IMR-90 (cell line): ENCODE results near the gene TUB. TPM values are rescaled to one million over a fixed set of nuclear protein-coding genes. Genes with fewer than 3 reads are reported as not detected.

Experiments used
- ATAC-seq: fragments of 200-7000 bp; cut with Tn5 transposase; 2 replicates; pipeline ENCODE4 v1.9.1; 2020; ENCODE audit warnings: low read depth, mild to moderate bottlenecking, moderate library complexity
- BruUV-seq: library from RNA; stranded (reverse); fragments of 400-500 nt; replicated peaks from 2 replicates; lab custom pipeline; 2021; lab: Mats Ljungman, UMichigan
- CTCF ChIA-PET: fragments of 300-600 bp; formaldehyde crosslinking; extraction: SDS; loops from one replicate; lab custom pipeline; 2021; ENCODE audit warnings: antibody characterized with exemption; lab: Yijun Ruan, JAX
- POLR2A ChIA-PET: fragments of 300-600 bp; sonication (Branson Sonifier 250); formaldehyde crosslinking; loops from one replicate; lab custom pipeline; 2022; ENCODE audit warnings: antibody characterized with exemption; ENCODE audit not compliant: unreplicated experiment; lab: Charles Lee
- DNase-seq: peaks from one replicate; pipeline ENCODE4 v3.0.0; 2013
- H2AFZ ChIP-seq: replicated peaks from 2 replicates; pipeline ENCODE3; 2013; ENCODE audit warnings: low read length, mild to moderate bottlenecking; ENCODE audit not compliant: poor library complexity
- H2AK5ac ChIP-seq: 2 replicates; pipeline ENCODE4 v1.6.1; 2013; ENCODE audit warnings: low read depth, low read length, inconsistent platforms
- H2AK9ac ChIP-seq: replicated peaks from 2 replicates; pipeline ENCODE3; 2013; ENCODE audit warnings: mild to moderate bottlenecking, low read depth, low read length, moderate library complexity; ENCODE audit not compliant: poor library complexity
- H2BK120ac ChIP-seq: 2 replicates; pipeline ENCODE4 v1.6.1; 2013; ENCODE audit warnings: low read depth, low read length, inconsistent platforms
- H2BK15ac ChIP-seq: 3 replicates; pipeline ENCODE4 v1.6.1; 2013; ENCODE audit warnings: low read depth, low read length, inconsistent platforms
- H2BK20ac ChIP-seq: 2 replicates; pipeline ENCODE4 v1.6.1; 2013; ENCODE audit warnings: low read depth, mild to moderate bottlenecking, inconsistent platforms, low read length, moderate library complexity
- H2BK5ac ChIP-seq: 2 replicates; pipeline ENCODE4 v1.6.1; 2013; ENCODE audit warnings: mild to moderate bottlenecking, low read depth, low read length, inconsistent platforms; ENCODE audit not compliant: poor library complexity, severe bottlenecking
- H3K14ac ChIP-seq: replicated peaks from 2 replicates; pipeline ENCODE4 v1.6.1; 2013; ENCODE audit warnings: low read depth, low read length, inconsistent platforms
- H3K18ac ChIP-seq: 2 replicates; pipeline ENCODE4 v1.6.1; 2013; ENCODE audit warnings: low read depth, low read length, control low read depth
- H3K23ac ChIP-seq: 2 replicates; pipeline ENCODE4 v1.6.1; 2013; ENCODE audit warnings: low read depth, low read length, inconsistent platforms
- H3K27ac ChIP-seq: 2 replicates; pipeline ENCODE4 v1.5.1; 2013; ENCODE audit warnings: mild to moderate bottlenecking, control low read depth, low read length; ENCODE audit not compliant: insufficient read depth
- H3K27me3 ChIP-seq: 2 replicates; pipeline ENCODE4 v1.6.1; 2013; ENCODE audit warnings: low read length; ENCODE audit not compliant: control insufficient read depth, insufficient read depth
- H3K36me3 ChIP-seq: 2 replicates; pipeline ENCODE4 v1.6.1; 2013; ENCODE audit warnings: low read length, mixed read lengths; ENCODE audit not compliant: control insufficient read depth, insufficient read depth
- H3K4ac ChIP-seq: 2 replicates; pipeline ENCODE4 v1.6.1; 2013; ENCODE audit warnings: low read depth, low read length, inconsistent platforms
- H3K4me1 ChIP-seq: 2 replicates; pipeline ENCODE4 v1.6.1; 2013; ENCODE audit warnings: low read length, mixed read lengths; ENCODE audit not compliant: control insufficient read depth, insufficient read depth
- H3K4me2 ChIP-seq: 2 replicates; pipeline ENCODE4 v1.6.1; 2013; ENCODE audit warnings: low read depth, mild to moderate bottlenecking, control low read depth, low read length, moderate library complexity
- H3K4me3 ChIP-seq: 2 replicates; pipeline ENCODE4 v1.5.1; 2013; ENCODE audit warnings: low read depth, mild to moderate bottlenecking, control low read depth, low read length, moderate library complexity; ENCODE audit not compliant: insufficient read depth
- H3K56ac ChIP-seq: 2 replicates; pipeline ENCODE4 v1.6.1; 2013; ENCODE audit warnings: low read length, inconsistent platforms; ENCODE audit not compliant: insufficient read depth; ENCODE audit errors: extremely low read depth
- H3K79me1 ChIP-seq, 2 experiments: 2 replicates each; pipeline ENCODE4 v1.6.1; 2013; ENCODE audit warnings: low read length in 2 of 2, inconsistent platforms in 1 of 2, low read depth in 1 of 2
- H3K9ac ChIP-seq: 2 replicates; pipeline ENCODE4 v1.6.1; 2013; ENCODE audit warnings: low read depth, low read length, control low read depth
- H3K9me1 ChIP-seq: 2 replicates; pipeline ENCODE4 v1.6.1; 2013; ENCODE audit warnings: low read length, inconsistent platforms; ENCODE audit not compliant: insufficient read depth
- H3K9me3 ChIP-seq: 2 replicates; pipeline ENCODE4 v1.6.1; 2013; ENCODE audit warnings: low read length; ENCODE audit not compliant: control insufficient read depth, insufficient read depth
- H4K20me1 ChIP-seq: 2 replicates; pipeline ENCODE4 v1.6.1; 2013; ENCODE audit warnings: low read length, inconsistent platforms; ENCODE audit not compliant: insufficient read depth
- H4K5ac ChIP-seq: 2 replicates; pipeline ENCODE4 v1.6.1; 2013; ENCODE audit warnings: mild to moderate bottlenecking, low read depth, low read length, control low read depth
- H4K8ac ChIP-seq, 2 experiments: 2 replicates each; pipeline ENCODE4 v1.6.1; 2013; ENCODE audit warnings: low read depth in 2 of 2, low read length in 2 of 2, control low read depth in 1 of 2, inconsistent platforms in 1 of 2
- H4K91ac ChIP-seq: 2 replicates; pipeline ENCODE4 v1.6.1; 2013; ENCODE audit warnings: low read depth, low read length, inconsistent platforms; ENCODE audit not compliant: insufficient read depth
- BHLHE40 ChIP-seq: fragments of 150-350 bp; IDR thresholded peaks from 2 replicates; pipeline ENCODE4 v1.6.1; 2016; ENCODE audit warnings: mild to moderate bottlenecking, low read depth, low read length
- CHD1 ChIP-seq: IDR thresholded peaks from 2 replicates; pipeline ENCODE4 v1.6.1; 2012; ENCODE audit warnings: low read depth, low read length, improper control_type of control experiment
- FOS ChIP-seq: fragments of 150-350 bp; IDR thresholded peaks from 2 replicates; pipeline ENCODE4 v1.6.1; 2016; ENCODE audit warnings: low read depth, low read length
- MAFK ChIP-seq: IDR thresholded peaks from 2 replicates; pipeline ENCODE4 v1.6.1; 2012; ENCODE audit warnings: low read depth, low read length, improper control_type of control experiment
- MXI1 ChIP-seq: IDR thresholded peaks from 2 replicates; pipeline ENCODE4 v1.6.1; 2012; ENCODE audit warnings: low read depth, mild to moderate bottlenecking, low read length, moderate library complexity, borderline replicate concordance
- RAD21 ChIP-seq: IDR thresholded peaks from 2 replicates; pipeline ENCODE4 v1.6.1; 2012; ENCODE audit warnings: low read length, improper control_type of control experiment
- RCOR1 ChIP-seq: IDR thresholded peaks from 2 replicates; pipeline ENCODE4 v1.6.1; 2012; ENCODE audit warnings: mild to moderate bottlenecking, low read length, improper control_type of control experiment; ENCODE audit not compliant: insufficient replicate concordance
- WGBS, 2 experiments: methylation state at CpG; one replicate each; pipeline versions ENCODE4 v1.1.5 to v1.1.7; 2013; ENCODE audit warnings: missing lambda C conversion rate in 2 of 2; ENCODE audit not compliant: insufficient read length in 1 of 2; ENCODE audit errors: extremely low coverage in 2 of 2; 5-methylcytosine and 5-hydroxymethylcytosine counted together
- dilution Hi-C: fragments of 300-500 bp; cut with HindIII; formaldehyde crosslinking; loops from one replicate; pipeline ENCODE4 v1.14.3; 2018; ENCODE audit warnings: low sequenced_read_pairs; ENCODE audit not compliant: unreplicated experiment
- in situ Hi-C: fragments of 300-500 bp; cut with MboI; formaldehyde crosslinking; loops from 3 replicates; pipeline ENCODE4 v1.14.3; 2019; ENCODE audit warnings: low sequenced_read_pairs, inconsistent platforms, mixed read lengths
- intact Hi-C: fragments of 100-400 bp; cut with micrococcal nuclease; formaldehyde crosslinking; loops from 2 replicates; pipeline ENCODE4 v1.10.0; 2022
- polyA plus RNA-seq, 3 experiments: library from polyadenylated mRNA; depleted of rRNA; stranded (reverse); fragments of >200 nt; gene quantifications; 2 replicates each; pipeline ENCODE4 v1.2.3, GENCODE V29; 2012; ENCODE audit warnings: low replicate concordance in 1 of 3
- total RNA-seq: library from RNA; depleted of rRNA; stranded (reverse); fragments of >200 nt; gene quantifications from 2 replicates; pipeline ENCODE4 v1.2.3, GENCODE V29; 2012
- TF ChIP-seq, protein P1 (sequence below): fragments of 150-350 bp; IDR thresholded peaks from 2 replicates; pipeline ENCODE4 v1.6.1; 2016; ENCODE audit warnings: low read depth, mild to moderate bottlenecking, low read length, moderate library complexity, borderline replicate concordance
- TF ChIP-seq, protein P2 (sequence below): fragments of 150-350 bp; IDR thresholded peaks from 2 replicates; pipeline ENCODE4 v1.6.1; 2017; ENCODE audit warnings: mild to moderate bottlenecking, antibody characterized with exemption, low read length, low read depth

Gene TUB
- total and polyA plus RNA-seq, 2 of the 4 experiments (the other 2 are of a cell fraction): 11.8 to 12.9 TPM

DNA sequence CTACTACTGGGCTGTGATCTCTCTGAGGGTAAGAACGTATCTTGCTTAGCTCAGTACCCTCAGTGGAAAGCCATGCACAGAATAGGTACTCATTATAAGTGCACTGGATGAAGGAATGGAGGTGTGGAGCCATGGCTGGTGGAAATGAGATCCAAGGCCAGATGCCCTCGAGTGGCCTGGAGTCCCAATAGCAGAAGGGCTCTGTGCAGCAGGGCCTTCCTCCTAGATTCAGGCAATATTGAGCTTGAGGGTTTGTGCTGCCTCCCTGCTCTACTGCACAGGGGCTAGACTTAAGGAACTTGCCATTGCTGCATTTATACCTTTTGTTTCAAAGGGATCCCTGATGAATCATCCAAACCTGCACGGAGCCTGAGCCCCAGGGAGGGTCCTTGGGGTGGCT, 33.6 kb upstream of the TUB start:
- H3K4ac ChIP-seq: no peak overlapping the region
- no peak overlapping the region for H4K8ac ChIP-seq
- no peak overlapping the region for H2AK5ac ChIP-seq
- H3K23ac ChIP-seq: no peak overlapping the region
- H3K14ac ChIP-seq: no peak overlapping the region
- intact Hi-C loops (no loop called here), dilution Hi-C loops (no loop called here), in situ Hi-C loops (no loop called here)
- no TSS peak for BruUV-seq
- H3K18ac ChIP-seq: no peak overlapping the region
- H3K79me1 ChIP-seq: no peaks in the 10 kb centered on the region
- H3K36me3 ChIP-seq: no peaks in the 10 kb centered on the region
- CTCF ChIA-PET: no interaction called here
- H2AK9ac ChIP-seq: no peak overlapping the region
- H3K4me3 ChIP-seq: no peak overlapping the region
- H4K91ac ChIP-seq: no peak overlapping the region
- no peak overlapping the region for H2BK5ac ChIP-seq
- 60% methylated on average over 1 of the region's 3 CpGs; no CpG with 5 or more reads in 1 of the 2 experiments for WGBS, 2 experiments
- H3K27ac ChIP-seq: no peak overlapping the region
- H3K9me3 ChIP-seq: no peaks in the 10 kb centered on the region
- H3K9me1 ChIP-seq: no peaks in the 10 kb centered on the region
- peaks cover 6% of the 10 kb centered on the region for H3K27me3 ChIP-seq
- no peak overlapping the region for H2AFZ ChIP-seq
- H3K4me1 ChIP-seq: no peaks in the 10 kb centered on the region
- no peak overlapping the region for H3K9ac ChIP-seq
- no peak overlapping the region for H4K5ac ChIP-seq
- POLR2A ChIA-PET: no interaction called here
- no peak overlapping the region for H2BK20ac ChIP-seq
- no peak overlapping the region for H3K4me2 ChIP-seq
- H4K20me1 ChIP-seq: no peaks in the 10 kb centered on the region
- TF ChIP-seq, protein P1, sequence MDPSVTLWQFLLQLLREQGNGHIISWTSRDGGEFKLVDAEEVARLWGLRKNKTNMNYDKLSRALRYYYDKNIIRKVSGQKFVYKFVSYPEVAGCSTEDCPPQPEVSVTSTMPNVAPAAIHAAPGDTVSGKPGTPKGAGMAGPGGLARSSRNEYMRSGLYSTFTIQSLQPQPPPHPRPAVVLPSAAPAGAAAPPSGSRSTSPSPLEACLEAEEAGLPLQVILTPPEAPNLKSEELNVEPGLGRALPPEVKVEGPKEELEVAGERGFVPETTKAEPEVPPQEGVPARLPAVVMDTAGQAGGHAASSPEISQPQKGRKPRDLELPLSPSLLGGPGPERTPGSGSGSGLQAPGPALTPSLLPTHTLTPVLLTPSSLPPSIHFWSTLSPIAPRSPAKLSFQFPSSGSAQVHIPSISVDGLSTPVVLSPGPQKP: no peak
- TF ChIP-seq MAFK (no peak), RAD21 (no peak), FOS (no peak), RCOR1 (no peak), MXI1 (no peak), CHD1 (no peak), BHLHE40 (no peak)
- TF ChIP-seq, protein P2, sequence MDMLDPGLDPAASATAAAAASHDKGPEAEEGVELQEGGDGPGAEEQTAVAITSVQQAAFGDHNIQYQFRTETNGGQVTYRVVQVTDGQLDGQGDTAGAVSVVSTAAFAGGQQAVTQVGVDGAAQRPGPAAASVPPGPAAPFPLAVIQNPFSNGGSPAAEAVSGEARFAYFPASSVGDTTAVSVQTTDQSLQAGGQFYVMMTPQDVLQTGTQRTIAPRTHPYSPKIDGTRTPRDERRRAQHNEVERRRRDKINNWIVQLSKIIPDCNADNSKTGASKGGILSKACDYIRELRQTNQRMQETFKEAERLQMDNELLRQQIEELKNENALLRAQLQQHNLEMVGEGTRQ: no peak
- H3K56ac ChIP-seq: no peak overlapping the region
- H2BK15ac ChIP-seq: no peak overlapping the region
- ATAC-seq (no peak), DNase-seq (no peak)
- H2BK120ac ChIP-seq: no peak overlapping the region
